Measurements from ENCODE around the gene MAP3K3. TPM values are rescaled to one million over a fixed set of nuclear protein-coding genes. Genes with fewer than 3 reads are reported as not detected.
A peak's percentile ranks its signal among the peaks of the same experiment; 100 is the strongest.

Gene MAP3K3
- total RNA-seq, 4 donors from 2014 or later: 31.6 to 55.1 (median 44.3) TPM

- H3K27ac ChIP-seq: no peak overlapping the region
- peaks cover 36% of the 10 kb centered on the region for H3K36me3 ChIP-seq
- WGBS: 83% methylated on average over 2 of the region's 2 CpGs
Measured at GRCh38 chr17:63672856-63673255, 50.6 kb downstream of the MAP3K3 start.

GRCh38 chr17:63675231-63675606 lies 53.0 kb downstream of the MAP3K3 start:
- Histone ChIP-seq H3K9me3 (no peaks in the 10 kb centered on the region), H3K4me1 (peaks cover 34% of the 10 kb centered on the region), H3K27me3 (no peaks in the 10 kb centered on the region), H3K27ac (peak overlapping the region; percentile 62), H3K36me3 (peaks cover 20% of the 10 kb centered on the region), H3K4me3 (peak overlapping the region; percentile 8)
- no peak for DNase-seq (ENCODE audit: low spot score in 2 of 2)
- 30% methylated on average over 4 of the region's 4 CpGs for WGBS
- TF ChIP-seq POLR2A (IDR thresholded peaks at IDR 0.05): no peak
- TF ChIP-seq CTCF (IDR thresholded peaks at IDR 0.05): no peak
- no peak for TF ChIP-seq EP300 (IDR thresholded peaks at IDR 0.05)
- TF ChIP-seq POLR2AphosphoS5 (IDR thresholded peaks at IDR 0.05): no peak

More at GRCh38 chr17:63672856-63673255, 50.6 kb downstream of the MAP3K3 start:
- H3K4me3 ChIP-seq: no peak overlapping the region
- peak in 1 of 2 donors; percentile 4 for DNase-seq (ENCODE audit: low spot score in 2 of 2)
- H3K9me3 ChIP-seq: no peaks in the 10 kb centered on the region
- no peaks in the 10 kb centered on the region for H3K27me3 ChIP-seq
- TF ChIP-seq POLR2AphosphoS5 (IDR thresholded peaks at IDR 0.05) (no peak), POLR2A (IDR thresholded peaks at IDR 0.05) (no peak), EP300 (IDR thresholded peaks at IDR 0.05) (no peak), CTCF (IDR thresholded peaks at IDR 0.05) (no peak)
- H3K4me1 ChIP-seq: peaks cover 34% of the 10 kb centered on the region

- H3K4me1 ChIP-seq: peaks cover 34% of the 10 kb centered on the region
- 41% methylated on average over 6 of the region's 6 CpGs for WGBS
- H3K27me3 ChIP-seq: no peaks in the 10 kb centered on the region
- DNase-seq (ENCODE audit: low spot score in 2 of 2): peak in 1 of 2 donors; percentile 76
- peak overlapping the region; percentile 8 for H3K4me3 ChIP-seq
- TF ChIP-seq EP300 (IDR thresholded peaks at IDR 0.05) (no peak), POLR2AphosphoS5 (IDR thresholded peaks at IDR 0.05) (peak in 1 of 3 donors; percentile 16)
- peaks cover 20% of the 10 kb centered on the region for H3K36me3 ChIP-seq
- no peaks in the 10 kb centered on the region for H3K9me3 ChIP-seq
- H3K27ac ChIP-seq: peak overlapping the region; percentile 62
Measured at GRCh38 chr17:63675607-63676546, 53.7 kb downstream of the MAP3K3 start.

GRCh38 chr17:63676584-63676983 lies 54.4 kb downstream of the MAP3K3 start:
- no peaks in the 10 kb centered on the region for H3K9me3 ChIP-seq
- peaks cover 22% of the 10 kb centered on the region for H3K36me3 ChIP-seq
- no peak for DNase-seq (ENCODE audit: low spot score in 2 of 2)
- 78% methylated on average over 3 of the region's 3 CpGs for WGBS
- peaks cover 34% of the 10 kb centered on the region for H3K4me1 ChIP-seq
- no peaks in the 10 kb centered on the region for H3K27me3 ChIP-seq
- TF ChIP-seq POLR2A (IDR thresholded peaks at IDR 0.05) (no peak), CTCF (IDR thresholded peaks at IDR 0.05) (no peak), POLR2AphosphoS5 (IDR thresholded peaks at IDR 0.05) (no peak), EP300 (IDR thresholded peaks at IDR 0.05) (no peak)
- no peak overlapping the region for H3K4me3 ChIP-seq
- no peak overlapping the region for H3K27ac ChIP-seq

- WGBS: 92% methylated on average over 5 of the region's 5 CpGs
Measured at GRCh38 chr17:63679214-63679613, 57.0 kb downstream of the MAP3K3 start.

More at GRCh38 chr17:63679214-63679613, 57.0 kb downstream of the MAP3K3 start:
- Histone ChIP-seq H3K36me3 (peaks cover 36% of the 10 kb centered on the region), H3K27ac (no peak overlapping the region), H3K27me3 (no peaks in the 10 kb centered on the region), H3K9me3 (no peaks in the 10 kb centered on the region), H3K4me3 (no peak overlapping the region), H3K4me1 (peaks cover 39% of the 10 kb centered on the region)
- no peak for DNase-seq (ENCODE audit: low spot score in 2 of 2)
- no peak for TF ChIP-seq CTCF (IDR thresholded peaks at IDR 0.05)
- TF ChIP-seq POLR2AphosphoS5 (IDR thresholded peaks at IDR 0.05): no peak
- TF ChIP-seq POLR2A (IDR thresholded peaks at IDR 0.05): no peak
- TF ChIP-seq EP300 (IDR thresholded peaks at IDR 0.05): no peak

Measured in suprapubic skin (tissue), 4 donors.